Left cardiac atrium (tissue), 4 donors: ENCODE results near the gene DSC2. TPM values are rescaled to one million over a fixed set of nuclear protein-coding genes. Genes with fewer than 3 reads are reported as not detected.
"Not testable (repeated sequence)": the region's sequence is repeated elsewhere in the genome, so short reads cannot be mapped to it uniquely, and the experiment has no call there.

ENCODE experiments used
- ATAC-seq, 2 donors: fragments of 200-7000 bp; cut with Tn5 transposase; one replicate each; pipeline ENCODE4 v1.9.1; 2020; ENCODE audit warnings: mild to moderate bottlenecking in 2 of 2, moderate library complexity in 2 of 2
- DNase-seq: peaks from one replicate; pipeline ENCODE4 v3.0.0-alpha.2; 2020
- intact Hi-C, 2 donors: fragments of 100-400 bp; cut with DNase I; formaldehyde crosslinking; loops; one replicate each; pipeline versions ENCODE4 v1.14.1 to v1.15.1; 2022 to 2023
- total RNA-seq, 2 donors: library from RNA; stranded (reverse); fragmentation: NEBNext Ultra II Directional; extraction: Animal tissue kit (Norgen Biotek cat#: 25700); gene quantifications; one replicate each; pipeline ENCODE4 v1.2.1, GENCODE V29; 2021
- donor health status: DM: no; HTN: yes; CAD: no.
- donor health status: DM: no; HTN: yes; CAD: no; lungs with severe emphysema.
- donor health status: DM: yes; HTN: yes; CAD: no.
- donor health status: Dilated cardiomyopathy.

DSC2 gene
- total RNA-seq, 2 donors from 2014 or later, result 14.1 to 18.0 TPM

DNA sequence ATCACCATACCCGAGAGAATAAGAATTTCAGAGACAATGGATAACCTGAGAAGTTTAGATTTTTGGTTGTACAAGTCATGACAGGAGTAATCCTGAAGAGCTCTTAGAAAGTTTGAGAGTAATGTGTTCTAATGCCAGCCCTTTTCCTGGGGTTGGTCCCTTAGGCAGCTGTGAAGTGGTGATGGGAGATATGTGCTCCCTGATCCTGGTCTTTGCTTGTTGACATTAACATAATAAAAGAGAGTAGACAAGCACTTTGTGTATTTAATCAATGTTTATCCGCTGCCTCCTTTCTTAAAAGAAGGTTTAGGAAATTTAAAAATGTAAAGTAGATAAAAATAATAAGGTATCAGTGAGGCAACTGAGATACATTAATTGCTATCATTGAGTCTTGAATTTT lies 45.9 kb downstream of the DSC2 start:
- intact Hi-C loops, result no loop called here
- DNase-seq, result no peak
- ATAC-seq, result no peak

GRCh38 chr18:31050635-31051034 lies 51.6 kb downstream of the DSC2 start:
- intact Hi-C loops, result no loop called here
- ATAC-seq, result no peak
- DNase-seq, result no peak

DNA sequence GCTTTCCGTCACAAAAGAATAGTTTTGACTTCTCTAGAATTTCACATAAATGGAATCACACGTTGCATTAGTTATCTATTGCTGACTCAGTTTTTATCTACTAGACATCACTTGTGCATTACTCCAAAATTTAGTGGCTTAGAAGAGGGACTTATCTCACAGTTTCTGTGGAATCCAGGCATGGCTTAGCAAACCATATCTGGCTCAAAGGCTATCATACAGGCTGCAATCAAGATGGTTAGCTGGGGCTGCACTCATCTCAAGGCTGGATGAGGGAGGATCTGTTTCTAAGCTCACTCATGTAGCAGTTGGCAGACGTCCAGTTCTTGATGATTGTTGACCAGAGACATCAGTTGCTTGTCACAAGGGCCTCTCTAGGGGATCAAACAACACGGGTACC lies 53.0 kb downstream of the DSC2 start:
- no peak for DNase-seq
- ATAC-seq, result no peak
- intact Hi-C loops, result no loop called here

DNA sequence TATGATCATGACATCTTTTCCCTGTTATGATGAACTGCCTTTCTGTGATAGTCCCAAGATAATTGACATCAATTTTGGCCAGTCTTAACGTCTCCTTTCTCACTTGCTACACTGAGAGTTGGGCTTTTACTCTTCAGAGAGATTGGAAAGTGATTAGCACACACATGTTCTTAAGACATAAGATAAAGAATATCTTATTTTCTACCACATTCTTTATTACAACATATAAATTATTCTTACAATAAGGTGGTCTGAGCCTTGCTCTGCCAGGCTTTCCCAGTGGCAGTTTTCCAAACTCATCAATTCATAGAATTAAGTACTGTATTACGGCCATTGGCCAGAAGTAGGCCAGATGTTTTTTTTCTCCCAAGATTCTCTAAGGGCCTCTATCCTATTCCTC lies 54.0 kb downstream of the DSC2 start:
- intact Hi-C loops, result no loop called here
- DNase-seq (no peak), ATAC-seq (no peak)

DNA sequence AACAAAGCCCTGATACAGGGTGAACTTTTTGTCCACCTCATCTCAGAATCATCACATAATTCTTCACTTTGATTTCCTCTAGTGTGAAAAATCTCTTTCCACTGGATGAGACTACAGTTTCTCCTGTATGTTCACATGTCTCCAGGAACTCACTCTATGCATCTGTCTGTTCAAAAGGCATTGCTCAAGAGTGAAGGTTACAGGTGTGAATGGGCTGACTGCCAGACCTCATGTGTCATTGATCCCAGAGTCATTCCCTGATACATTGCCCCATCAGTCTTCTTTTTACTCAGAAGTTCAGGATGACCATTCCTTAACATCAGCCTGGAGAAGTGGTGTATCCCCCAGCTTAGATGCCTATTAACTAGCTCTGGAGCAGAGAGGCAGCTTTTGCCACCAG lies 55.3 kb downstream of the DSC2 start:
- ATAC-seq (no peak), DNase-seq (no peak)
- intact Hi-C loops, result no loop called here

GRCh38 chr18:31045599-31045998 lies 56.6 kb downstream of the DSC2 start:
- DNase-seq, result no peak
- no peak for ATAC-seq
- intact Hi-C loops, result no loop called here

GRCh38 chr18:31044926-31045325 lies 57.3 kb downstream of the DSC2 start:
- intact Hi-C loops, result no loop called here
- no peak for ATAC-seq
- DNase-seq, result no peak

DNA sequence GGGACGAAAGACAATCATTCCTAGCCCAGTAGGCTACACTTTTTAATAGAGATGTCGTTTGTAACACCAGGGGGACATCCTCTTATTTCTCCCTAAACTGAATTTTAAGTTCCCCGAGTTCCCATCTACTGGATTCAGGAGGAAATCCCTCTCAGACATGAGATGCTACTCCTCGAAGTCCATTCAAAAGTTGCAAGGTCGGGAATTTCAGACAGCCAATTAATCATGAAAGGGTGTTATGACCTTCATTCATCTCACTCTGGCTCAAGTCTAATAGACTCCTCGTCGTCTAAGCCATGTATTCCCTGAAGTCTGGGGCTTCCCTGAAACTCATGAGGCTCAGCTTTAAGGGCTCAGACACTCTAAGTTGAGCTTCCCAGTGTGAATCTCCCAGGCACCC lies 58.5 kb downstream of the DSC2 start:
- ATAC-seq (no peak), DNase-seq (no peak)
- intact Hi-C loops, result no loop called here

- intact Hi-C loops, result no loop called here
- ATAC-seq, result peak; percentile 67 to 83
- peak; percentile 29 for DNase-seq
Observed at GRCh38 chr18:31042406-31043181, 59.6 kb downstream of the DSC2 start, which contains the start of gene DSC3. Gene DSC3, minus strand, starts transcription at chr18:31042742. Its CDS starts 82 bp downstream, at chr18:31042660.

GRCh38 chr18:31042084-31042405 lies 60.2 kb downstream of the DSC2 start:
- peak; percentile 16 to 43 for ATAC-seq
- intact Hi-C loops, result no loop called here

GRCh38 chr18:31041271-31042083 lies 60.7 kb downstream of the DSC2 start:
- DNase-seq, result no peak
- intact Hi-C loops, result no loop called here
- ATAC-seq, result peak; percentile 39 to 54

More at GRCh38 chr18:31042084-31042405, 60.2 kb downstream of the DSC2 start:
- DNase-seq, result no peak

- intact Hi-C loops, result no loop called here
- ATAC-seq (no peak), DNase-seq (no peak)
Observed at GRCh38 chr18:31040686-31041270, 61.4 kb downstream of the DSC2 start.

GRCh38 chr18:31039426-31039825 lies 62.8 kb downstream of the DSC2 start:
- DNase-seq, result no peak
- ATAC-seq, result no peak
- intact Hi-C loops, result no loop called here

GRCh38 chr18:31037686-31038085 lies 64.5 kb downstream of the DSC2 start:
- DNase-seq, ATAC-seq, intact Hi-C loops: not testable (repeated sequence)

DNA sequence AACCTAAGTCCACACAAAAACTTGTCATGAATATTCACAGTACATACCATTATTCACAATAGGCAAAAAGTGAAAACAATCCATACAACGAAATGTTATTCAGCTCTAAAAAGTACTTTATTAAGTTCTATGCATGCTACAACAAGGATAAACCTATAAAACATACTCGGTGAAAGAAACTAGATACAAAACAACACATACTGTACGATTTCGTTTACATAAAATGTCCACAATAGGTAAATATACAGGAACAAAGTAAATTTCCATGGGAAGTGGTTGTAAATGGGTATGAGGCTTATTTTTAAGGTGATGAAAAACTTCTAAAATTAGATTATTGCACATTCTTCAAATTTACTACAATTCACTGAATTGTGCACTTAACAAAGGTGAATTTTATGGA lies 67.7 kb downstream of the DSC2 start:
- DNase-seq (no peak), ATAC-seq (no peak)
- intact Hi-C loops, result no loop called here

- ATAC-seq, result no peak
- intact Hi-C loops, result no loop called here
Observed at GRCh38 chr18:31030574-31031278, 71.5 kb downstream of the DSC2 start.

GRCh38 chr18:31015715-31016434 lies 86.3 kb downstream of the DSC2 start:
- DNase-seq (no peak), ATAC-seq (no peak)
- intact Hi-C loops, result no loop called here

More at GRCh38 chr18:31030574-31031278, 71.5 kb downstream of the DSC2 start:
- no peak for DNase-seq

DNA sequence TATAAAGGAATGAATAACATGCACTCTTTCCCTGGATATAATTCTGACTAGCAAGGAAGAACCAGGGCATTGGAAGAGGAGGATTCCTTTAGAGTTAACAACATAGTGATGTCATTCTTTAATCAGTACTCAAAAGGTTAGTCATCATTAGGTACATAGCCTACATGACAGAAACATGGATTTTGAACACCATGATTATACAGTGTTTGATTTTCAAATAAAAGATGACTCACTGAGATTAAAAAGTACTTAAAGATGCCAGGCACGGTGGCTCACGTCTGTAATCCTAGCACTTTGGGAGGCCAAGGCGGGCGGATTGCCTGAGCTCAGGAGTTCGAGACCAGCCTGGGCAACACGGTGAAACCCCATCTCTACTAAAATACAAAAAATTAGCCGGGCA lies 90.8 kb downstream of the DSC2 start:
- DNase-seq, intact Hi-C loops: not testable (repeated sequence)
- ATAC-seq, result peak in 1 of 2 donors; percentile 64

DNA sequence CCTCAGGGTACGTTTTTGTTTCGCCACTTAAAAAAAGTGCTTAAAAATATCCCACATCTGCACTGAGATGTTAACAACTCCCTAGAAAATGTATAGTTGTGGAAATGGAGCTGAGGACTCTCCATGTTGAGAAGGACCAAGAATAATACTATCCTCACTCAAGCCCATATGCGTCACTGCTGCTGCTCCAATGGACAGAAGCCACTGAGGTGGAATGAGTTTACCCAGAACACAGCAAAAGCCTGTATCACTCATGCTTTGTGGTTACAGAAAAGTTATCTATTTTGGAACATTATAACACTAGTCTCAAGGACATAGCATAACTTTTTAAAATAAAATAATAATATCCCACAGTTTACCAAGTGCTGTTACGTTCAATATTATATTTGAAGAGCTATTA lies 91.6 kb downstream of the DSC2 start:
- intact Hi-C loops, result no loop called here
- ATAC-seq (no peak), DNase-seq (no peak)
